Astrocyte (in vitro differentiated cells and primary cell): ENCODE data around the gene RAPGEF3. TPM values are rescaled to one million over a fixed set of nuclear protein-coding genes. Genes with fewer than 3 reads are reported as not detected.

Source experiments
- DNase-seq: peaks from one replicate; pipeline ENCODE4 v3.0.0-alpha.2; 2010; ENCODE audit warnings: low read depth
- FAIRE-seq: peaks from 2 replicates; lab custom pipeline; 2011; peaks lifted over from hg19 to GRCh38; lab: Jason Lieb, UNC
- H2AFZ ChIP-seq: 2 replicates; pipeline ENCODE4 v1.6.0; 2012; ENCODE audit warnings: low read depth, low read length, inconsistent platforms
- H3K27ac ChIP-seq: 2 replicates; pipeline ENCODE4 v1.5.1; 2011; ENCODE audit warnings: low read depth, low read length, inconsistent platforms
- H3K27me3 ChIP-seq: 2 replicates; pipeline ENCODE4 v1.6.0; 2011; ENCODE audit warnings: low read length, inconsistent platforms; ENCODE audit not compliant: insufficient read depth
- H3K36me3 ChIP-seq: 2 replicates; pipeline ENCODE4 v1.5.1; 2011; ENCODE audit warnings: low read length, inconsistent platforms; ENCODE audit not compliant: insufficient read depth
- H3K4me1 ChIP-seq: 2 replicates; pipeline ENCODE4 v1.5.1; 2011; ENCODE audit warnings: low read length, inconsistent platforms; ENCODE audit not compliant: insufficient read depth
- H3K4me2 ChIP-seq: 2 replicates; pipeline ENCODE4 v1.6.0; 2012; ENCODE audit warnings: low read length, inconsistent platforms
- H3K4me3 ChIP-seq: 2 replicates; pipeline ENCODE4 v1.5.1; 2011; ENCODE audit warnings: low read depth, mild to moderate bottlenecking, low read length, inconsistent platforms; ENCODE audit not compliant: insufficient read depth
- H3K79me2 ChIP-seq: 2 replicates; pipeline ENCODE4 v1.6.0; 2012; ENCODE audit warnings: mild to moderate bottlenecking, low read length, inconsistent platforms; ENCODE audit not compliant: insufficient read depth
- H3K9ac ChIP-seq: 2 replicates; pipeline ENCODE4 v1.6.0; 2012; ENCODE audit warnings: mild to moderate bottlenecking, low read length, inconsistent platforms
- H3K9me3 ChIP-seq: 2 replicates; pipeline ENCODE4 v1.5.1; 2012; ENCODE audit warnings: low read depth, mild to moderate bottlenecking, low read length, inconsistent platforms; ENCODE audit not compliant: insufficient read depth
- H4K20me1 ChIP-seq: 2 replicates; pipeline ENCODE4 v1.6.0; 2012; ENCODE audit warnings: low read length, inconsistent platforms; ENCODE audit not compliant: insufficient read depth
- H3K27ac Mint-ChIP-seq: one replicate; pipeline ENCODE4 v1.8.0; 2021; ENCODE audit warnings: mild to moderate bottlenecking, mixed read lengths; ENCODE audit not compliant: unreplicated experiment
- H3K27me3 Mint-ChIP-seq: one replicate; pipeline ENCODE4 v1.8.0; 2021; ENCODE audit warnings: low read depth, mixed read lengths; ENCODE audit not compliant: unreplicated experiment
- H3K36me3 Mint-ChIP-seq: one replicate; pipeline ENCODE4 v1.8.0; 2021; ENCODE audit warnings: low read depth, mixed read lengths; ENCODE audit not compliant: unreplicated experiment
- H3K4me1 Mint-ChIP-seq: one replicate; pipeline ENCODE4 v1.8.0; 2021; ENCODE audit warnings: low read depth, mixed read lengths; ENCODE audit not compliant: unreplicated experiment
- H3K4me3 Mint-ChIP-seq: one replicate; pipeline ENCODE4 v1.8.0; 2021; ENCODE audit warnings: mild to moderate bottlenecking, moderate library complexity, mixed read lengths; ENCODE audit not compliant: unreplicated experiment
- H3K9me3 Mint-ChIP-seq: one replicate; pipeline ENCODE4 v1.8.0; 2021; ENCODE audit warnings: mild to moderate bottlenecking, mixed read lengths; ENCODE audit not compliant: unreplicated experiment
- EZH2 ChIP-seq: IDR thresholded peaks from 2 replicates; pipeline ENCODE4 v1.6.1; 2012; ENCODE audit warnings: mild to moderate bottlenecking, low read length, inconsistent platforms; ENCODE audit not compliant: insufficient read depth
- total RNA-seq: library from RNA; stranded (reverse); gene quantifications from 2 replicates; pipeline ENCODE4 v1.2.1, GENCODE V29; 2021
- TF ChIP-seq, protein P1 (sequence below): IDR thresholded peaks from 2 replicates; pipeline ENCODE4 v1.5.1; 2011; ENCODE audit warnings: low read depth, mild to moderate bottlenecking, inconsistent platforms, low read length, moderate library complexity; ENCODE audit not compliant: insufficient read depth

RAPGEF3 gene
- total RNA-seq, 1 donor from 2014 or later = 5.9 TPM

DNA sequence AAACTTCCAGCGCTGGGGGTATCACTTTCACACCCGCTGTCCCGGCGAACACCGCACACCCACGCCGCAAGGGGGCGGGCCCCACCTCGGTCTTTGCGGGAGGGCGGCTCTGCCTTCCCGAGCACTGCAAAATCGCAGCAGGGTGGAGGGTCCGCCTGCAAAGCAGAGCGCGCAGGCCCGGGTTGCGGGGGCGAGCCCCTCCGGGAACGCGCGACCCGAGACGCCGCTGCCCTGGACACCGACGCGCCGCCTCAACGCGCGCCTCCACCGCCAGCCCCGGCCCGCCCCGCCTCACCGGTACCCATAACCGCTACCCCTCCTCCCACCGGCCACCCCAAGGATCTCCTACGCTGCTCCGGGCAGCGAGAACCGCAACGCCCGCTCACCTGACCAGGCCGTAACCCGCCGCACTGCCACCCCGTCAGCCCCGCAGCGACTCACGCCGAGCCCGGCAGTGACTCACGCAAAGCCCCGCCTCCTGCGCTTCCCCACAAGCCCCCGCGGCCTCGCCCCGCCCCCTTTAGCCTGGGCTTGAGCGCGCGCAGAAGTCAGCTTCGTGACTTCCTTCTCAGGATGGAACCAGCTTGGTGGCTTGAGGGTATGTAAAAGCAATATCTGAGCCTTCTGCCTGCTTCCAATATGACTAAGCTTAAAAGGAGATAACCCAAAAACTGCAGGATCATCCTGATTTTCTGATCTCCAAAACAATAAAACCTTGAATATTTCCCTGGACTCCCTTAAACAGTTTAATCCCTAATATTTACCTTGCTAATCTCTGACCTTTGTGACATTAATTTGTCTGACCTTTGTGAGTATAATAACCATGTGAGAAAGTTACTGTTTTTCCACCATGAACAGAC, 52.9 kb downstream of the RAPGEF3 start, which contains the start of gene RPAP3:
Gene RPAP3, minus strand, starts transcription at position 465 of the 860 bp plus-strand sequence. CDS start 3,190 bp downstream, outside the sequence.
- H3K4me3 ChIP-seq = peak within 1 kb of the TSS; percentile 92
- peak within 1 kb of the TSS; percentile 75 for H2AFZ ChIP-seq
- no peak for TF ChIP-seq EZH2
- TF ChIP-seq, protein P1, sequence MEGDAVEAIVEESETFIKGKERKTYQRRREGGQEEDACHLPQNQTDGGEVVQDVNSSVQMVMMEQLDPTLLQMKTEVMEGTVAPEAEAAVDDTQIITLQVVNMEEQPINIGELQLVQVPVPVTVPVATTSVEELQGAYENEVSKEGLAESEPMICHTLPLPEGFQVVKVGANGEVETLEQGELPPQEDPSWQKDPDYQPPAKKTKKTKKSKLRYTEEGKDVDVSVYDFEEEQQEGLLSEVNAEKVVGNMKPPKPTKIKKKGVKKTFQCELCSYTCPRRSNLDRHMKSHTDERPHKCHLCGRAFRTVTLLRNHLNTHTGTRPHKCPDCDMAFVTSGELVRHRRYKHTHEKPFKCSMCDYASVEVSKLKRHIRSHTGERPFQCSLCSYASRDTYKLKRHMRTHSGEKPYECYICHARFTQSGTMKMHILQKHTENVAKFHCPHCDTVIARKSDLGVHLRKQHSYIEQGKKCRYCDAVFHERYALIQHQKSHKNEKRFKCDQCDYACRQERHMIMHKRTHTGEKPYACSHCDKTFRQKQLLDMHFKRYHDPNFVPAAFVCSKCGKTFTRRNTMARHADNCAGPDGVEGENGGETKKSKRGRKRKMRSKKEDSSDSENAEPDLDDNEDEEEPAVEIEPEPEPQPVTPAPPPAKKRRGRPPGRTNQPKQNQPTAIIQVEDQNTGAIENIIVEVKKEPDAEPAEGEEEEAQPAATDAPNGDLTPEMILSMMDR = peak; percentile 20
- no peaks in the 10 kb centered on the region for H3K27me3 ChIP-seq
- H3K4me3 Mint-ChIP-seq = peak within 1 kb of the TSS; percentile 93
- no peaks in the 10 kb centered on the region for H3K36me3 Mint-ChIP-seq
- H3K36me3 ChIP-seq = peaks cover under 1% of the 10 kb centered on the region
- H3K27ac Mint-ChIP-seq = peak within 1 kb of the TSS; percentile 86
- DNase-seq = peak; percentile 81
- H3K4me1 Mint-ChIP-seq = peaks cover 10% of the 10 kb centered on the region
- no peaks in the 10 kb centered on the region for H3K9me3 ChIP-seq
- no peaks in the 10 kb centered on the region for H3K9me3 Mint-ChIP-seq
- no peaks in the 10 kb centered on the region for H3K27me3 Mint-ChIP-seq
- peaks cover 24% of the 10 kb centered on the region for H4K20me1 ChIP-seq
- no peak for FAIRE-seq
- peak within 1 kb of the TSS; percentile 82 for H3K9ac ChIP-seq
- H3K79me2 ChIP-seq = peaks cover 44% of the 10 kb centered on the region
- peak within 1 kb of the TSS; percentile 80 for H3K27ac ChIP-seq
- H3K4me2 ChIP-seq = peak within 1 kb of the TSS; percentile 89
- H3K4me1 ChIP-seq = peaks cover 3% of the 10 kb centered on the region

GRCh38 chr12:47705229-47705565, 53.5 kb downstream of the RAPGEF3 start:
- Histone ChIP-seq H3K79me2 (peaks cover 49% of the 10 kb centered on the region), H2AFZ (peak overlapping the region; percentile 75), H3K27me3 (no peaks in the 10 kb centered on the region), H3K9me3 (no peaks in the 10 kb centered on the region), H3K36me3 (peaks cover 6% of the 10 kb centered on the region), H3K4me3 (peak overlapping the region; percentile 92), H3K4me2 (peak overlapping the region; percentile 89), H4K20me1 (peaks cover 28% of the 10 kb centered on the region), H3K4me1 (peaks cover 3% of the 10 kb centered on the region), H3K9ac (peak overlapping the region; percentile 82), H3K27ac (peak overlapping the region; percentile 80)
- TF ChIP-seq EZH2 = no peak
- TF ChIP-seq, protein P1 = no peak
- H3K9me3 Mint-ChIP-seq = no peaks in the 10 kb centered on the region
- no peak for FAIRE-seq
- no peak overlapping the region for H3K27ac Mint-ChIP-seq
- H3K27me3 Mint-ChIP-seq = no peaks in the 10 kb centered on the region
- no peaks in the 10 kb centered on the region for H3K36me3 Mint-ChIP-seq
- DNase-seq = peak; percentile 4
- H3K4me1 Mint-ChIP-seq = peaks cover 10% of the 10 kb centered on the region
- H3K4me3 Mint-ChIP-seq = peak overlapping the region; percentile 91
